ENCODE measurements around the gene GOLGA8A.
"Not testable (repeated sequence)": the region's sequence is repeated elsewhere in the genome, so short reads cannot be mapped to it uniquely, and the experiment has no call there.

DNA sequence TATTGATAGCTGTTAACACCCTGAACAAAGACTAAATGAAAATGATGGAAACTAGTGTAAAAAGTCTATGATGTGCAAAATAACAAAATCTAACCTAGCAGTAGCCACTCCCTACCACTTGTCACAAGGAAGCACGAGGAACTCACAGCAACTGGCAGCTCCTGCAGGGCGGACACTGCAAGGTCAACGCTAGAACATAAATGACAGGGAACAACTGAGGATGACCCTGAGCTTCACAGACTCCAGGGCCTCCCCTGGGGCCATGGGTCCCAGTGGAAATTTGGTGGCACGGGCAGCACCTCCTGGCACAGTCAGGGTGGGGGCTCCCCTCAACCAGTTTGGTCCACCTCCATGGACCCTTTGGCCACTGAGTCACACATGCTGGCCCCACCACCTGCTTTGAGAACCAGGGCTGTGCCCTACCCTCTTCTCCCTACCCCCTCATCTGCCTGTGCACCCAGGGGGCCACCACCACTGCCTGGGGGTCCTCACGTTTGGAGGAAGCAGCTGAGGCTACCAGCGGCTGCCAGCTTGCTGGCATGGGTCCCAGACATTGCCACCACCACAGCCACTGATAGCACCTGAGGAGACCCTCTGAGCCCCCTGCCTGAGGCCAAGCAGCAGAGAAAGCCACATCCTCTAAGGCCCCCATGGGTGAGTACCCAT is 14.1 kb downstream of the GOLGA8A start:
- not testable (repeated sequence) for TF ChIP-seq EP300 (IDR thresholded peaks at IDR 0.05)
- TF ChIP-seq, protein P1, sequence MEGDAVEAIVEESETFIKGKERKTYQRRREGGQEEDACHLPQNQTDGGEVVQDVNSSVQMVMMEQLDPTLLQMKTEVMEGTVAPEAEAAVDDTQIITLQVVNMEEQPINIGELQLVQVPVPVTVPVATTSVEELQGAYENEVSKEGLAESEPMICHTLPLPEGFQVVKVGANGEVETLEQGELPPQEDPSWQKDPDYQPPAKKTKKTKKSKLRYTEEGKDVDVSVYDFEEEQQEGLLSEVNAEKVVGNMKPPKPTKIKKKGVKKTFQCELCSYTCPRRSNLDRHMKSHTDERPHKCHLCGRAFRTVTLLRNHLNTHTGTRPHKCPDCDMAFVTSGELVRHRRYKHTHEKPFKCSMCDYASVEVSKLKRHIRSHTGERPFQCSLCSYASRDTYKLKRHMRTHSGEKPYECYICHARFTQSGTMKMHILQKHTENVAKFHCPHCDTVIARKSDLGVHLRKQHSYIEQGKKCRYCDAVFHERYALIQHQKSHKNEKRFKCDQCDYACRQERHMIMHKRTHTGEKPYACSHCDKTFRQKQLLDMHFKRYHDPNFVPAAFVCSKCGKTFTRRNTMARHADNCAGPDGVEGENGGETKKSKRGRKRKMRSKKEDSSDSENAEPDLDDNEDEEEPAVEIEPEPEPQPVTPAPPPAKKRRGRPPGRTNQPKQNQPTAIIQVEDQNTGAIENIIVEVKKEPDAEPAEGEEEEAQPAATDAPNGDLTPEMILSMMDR (IDR thresholded peaks at IDR 0.05), result not testable (repeated sequence)
